ENCODE measurements around the gene TPRX1.

DNA sequence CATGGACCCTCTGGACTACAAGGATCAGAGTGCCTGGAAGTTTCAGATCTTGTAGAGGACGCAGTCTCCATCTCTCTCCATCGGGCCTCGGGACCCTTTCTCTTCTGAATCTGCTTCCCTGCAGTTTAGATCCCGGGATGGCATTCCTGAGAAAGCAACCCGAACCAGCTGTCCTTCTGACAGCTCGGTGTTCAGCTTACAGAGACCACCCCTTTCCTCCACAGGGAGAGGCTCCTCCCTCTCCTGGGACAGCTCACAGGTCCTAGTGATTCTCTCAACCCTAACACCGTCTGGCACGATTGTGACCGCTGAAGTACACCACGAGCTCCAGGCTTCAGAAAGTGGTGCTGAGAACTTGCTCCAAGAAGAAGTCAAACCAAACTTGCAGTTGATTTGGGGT, 35.6 kb upstream of the TPRX1 start:
- no peak for TF ChIP-seq POLR2A (IDR thresholded peaks at IDR 0.05)
- TF ChIP-seq, protein P1, sequence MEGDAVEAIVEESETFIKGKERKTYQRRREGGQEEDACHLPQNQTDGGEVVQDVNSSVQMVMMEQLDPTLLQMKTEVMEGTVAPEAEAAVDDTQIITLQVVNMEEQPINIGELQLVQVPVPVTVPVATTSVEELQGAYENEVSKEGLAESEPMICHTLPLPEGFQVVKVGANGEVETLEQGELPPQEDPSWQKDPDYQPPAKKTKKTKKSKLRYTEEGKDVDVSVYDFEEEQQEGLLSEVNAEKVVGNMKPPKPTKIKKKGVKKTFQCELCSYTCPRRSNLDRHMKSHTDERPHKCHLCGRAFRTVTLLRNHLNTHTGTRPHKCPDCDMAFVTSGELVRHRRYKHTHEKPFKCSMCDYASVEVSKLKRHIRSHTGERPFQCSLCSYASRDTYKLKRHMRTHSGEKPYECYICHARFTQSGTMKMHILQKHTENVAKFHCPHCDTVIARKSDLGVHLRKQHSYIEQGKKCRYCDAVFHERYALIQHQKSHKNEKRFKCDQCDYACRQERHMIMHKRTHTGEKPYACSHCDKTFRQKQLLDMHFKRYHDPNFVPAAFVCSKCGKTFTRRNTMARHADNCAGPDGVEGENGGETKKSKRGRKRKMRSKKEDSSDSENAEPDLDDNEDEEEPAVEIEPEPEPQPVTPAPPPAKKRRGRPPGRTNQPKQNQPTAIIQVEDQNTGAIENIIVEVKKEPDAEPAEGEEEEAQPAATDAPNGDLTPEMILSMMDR (IDR thresholded peaks at IDR 0.05), result no peak

All from thyroid gland (tissue), 4 donors.